PC-3 (cell line): ENCODE results near the gene EID3. TPM values are rescaled to one million over a fixed set of nuclear protein-coding genes. Genes with fewer than 3 reads are reported as not detected.
"Not testable (repeated sequence)": the region's sequence is repeated elsewhere in the genome, so short reads cannot be mapped to it uniquely, and the experiment has no call there.

Experiments
- ATAC-seq: fragments of 200-7000 bp; cut with Tn5 transposase; 2 replicates; pipeline ENCODE4 v1.9.1; 2020; ENCODE audit warnings: mild to moderate bottlenecking, moderate library complexity
- BruUV-seq: library from RNA; stranded (reverse); fragments of 400-500 nt; replicated peaks from 2 replicates; lab custom pipeline; 2021; lab: Mats Ljungman, UMichigan
- CTCF ChIA-PET: fragments of 300-600 bp; sonication (Branson Sonifier 250); formaldehyde crosslinking; loops from one replicate; lab custom pipeline; 2022; ENCODE audit warnings: antibody characterized with exemption; lab: Charles Lee
- POLR2A ChIA-PET: fragments of 300-600 bp; sonication (Branson Sonifier 250); formaldehyde crosslinking; loops from one replicate; lab custom pipeline; 2022; ENCODE audit warnings: antibody characterized with exemption; ENCODE audit not compliant: unreplicated experiment; lab: Charles Lee
- DNase-seq: peaks from one replicate; pipeline ENCODE4 v3.0.0-alpha.2; 2015
- H2AFZ ChIP-seq: fragments of 300-600 bp; sonication (generic); 2 replicates; pipeline ENCODE4 v1.6.0; 2016; ENCODE audit warnings: antibody characterized with exemption, low read length
- H3F3A ChIP-seq: fragments of 300-600 bp; sonication (generic); one replicate; pipeline ENCODE4 v1.6.0; 2017; ENCODE audit warnings: antibody characterized with exemption, low read length, control low read depth, mild to moderate bottlenecking; ENCODE audit not compliant: unreplicated experiment
- H3K27ac ChIP-seq: fragments of 300-600 bp; sonication (generic); 2 replicates; pipeline ENCODE4 v1.5.1; 2016; ENCODE audit warnings: mild to moderate bottlenecking, low read length
- H3K27me3 ChIP-seq: fragments of 300-600 bp; sonication (generic); 2 replicates; pipeline ENCODE4 v1.6.1; 2016; ENCODE audit warnings: low read length, mixed read lengths
- H3K36me3 ChIP-seq: fragments of 300-600 bp; sonication (generic); 2 replicates; pipeline ENCODE4 v1.6.1; 2016; ENCODE audit warnings: low read depth, mixed run types, low read length, mixed read lengths
- H3K4me1 ChIP-seq: fragments of 300-600 bp; sonication (generic); 2 replicates; pipeline ENCODE4 v1.5.1; 2016; ENCODE audit warnings: low read length; ENCODE audit not compliant: insufficient read depth
- H3K4me2 ChIP-seq: fragments of 300-600 bp; sonication (generic); 2 replicates; pipeline ENCODE4 v1.6.0; 2016; ENCODE audit warnings: low read length
- H3K4me3 ChIP-seq: fragments of 300-600 bp; sonication (generic); 2 replicates; pipeline ENCODE4 v1.5.1; 2016; ENCODE audit warnings: mild to moderate bottlenecking, low read length, mixed read lengths
- H3K79me2 ChIP-seq: fragments of 300-600 bp; sonication (generic); 2 replicates; pipeline ENCODE4 v1.6.1; 2017; ENCODE audit warnings: low read length, mixed read lengths
- H3K9ac ChIP-seq: fragments of 300-600 bp; sonication (generic); 2 replicates; pipeline ENCODE4 v1.6.0; 2016; ENCODE audit warnings: mild to moderate bottlenecking, low read length
- H3K9me2 ChIP-seq: fragments of 300-600 bp; sonication (generic); replicated peaks from 2 replicates; pipeline ENCODE4 v1.6.1; 2016; ENCODE audit warnings: mixed run types, low read length, mixed read lengths
- H3K9me3 ChIP-seq: fragments of 300-600 bp; sonication (generic); 2 replicates; pipeline ENCODE4 v1.6.1; 2016; ENCODE audit warnings: low read length, mixed read lengths
- H4K20me1 ChIP-seq: fragments of 300-600 bp; sonication (generic); 2 replicates; pipeline ENCODE4 v1.6.1; 2016; ENCODE audit warnings: low read length, mixed read lengths
- CTCF ChIP-seq: fragments of 300-600 bp; sonication (generic); conservative IDR thresholded peaks from 2 replicates; pipeline ENCODE4 v1.5.1; 2017; ENCODE audit warnings: antibody characterized with exemption, low read depth, mild to moderate bottlenecking, low read length
- EZH2 ChIP-seq: fragments of 300-600 bp; sonication (generic); IDR thresholded peaks from one replicate; pipeline ENCODE4 v1.6.1; 2017; ENCODE audit warnings: antibody characterized with exemption, mild to moderate bottlenecking, low read length; ENCODE audit not compliant: unreplicated experiment
- EZH2phosphoT487 ChIP-seq: fragments of 300-600 bp; sonication (generic); IDR thresholded peaks from 2 replicates; pipeline ENCODE4 v1.6.1; 2018; ENCODE audit warnings: mild to moderate bottlenecking, antibody characterized with exemption, low read length, borderline replicate concordance
- intact Hi-C: fragments of 100-400 bp; cut with micrococcal nuclease; formaldehyde crosslinking; loops from 2 replicates; pipeline ENCODE4 v1.9.0; 2023
- total RNA-seq: library from RNA; depleted of rRNA; stranded (reverse); fragments of >200 nt; gene quantifications from 2 replicates; pipeline ENCODE4 v1.2.3, GENCODE V29; 2014

Gene EID3
- total RNA-seq, 1 experiment from 2014 or later = 9.8 TPM

- Histone ChIP-seq H2AFZ (no peak overlapping the region), H3K9me2 (no peaks in the 10 kb centered on the region), H3K79me2 (peaks cover 20% of the 10 kb centered on the region), H3K4me2 (no peak overlapping the region), H3K36me3 (peaks cover 80% of the 10 kb centered on the region), H3F3A (peaks cover 27% of the 10 kb centered on the region), H3K9ac (no peak overlapping the region), H3K27me3 (no peaks in the 10 kb centered on the region), H3K4me3 (no peak overlapping the region), H3K9me3 (no peaks in the 10 kb centered on the region), H3K4me1 (no peaks in the 10 kb centered on the region), H3K27ac (no peak overlapping the region), H4K20me1 (peaks cover 29% of the 10 kb centered on the region)
- no peak for DNase-seq
- no peak for TF ChIP-seq EZH2
- no peak for TF ChIP-seq EZH2phosphoT487
- no peak for TF ChIP-seq CTCF
- no TSS peak for BruUV-seq
- intact Hi-C loops = no loop called here
- ChIA-PET POLR2A (interaction anchor here (0.7 kb wide), 1 partner anchor 110 kb away, joined by 3 read pairs; no protein-coding TSS in a partner anchor), CTCF (no interaction called here)
- peak; percentile 27 for ATAC-seq
Observed at GRCh38 chr12:104329707-104330532, 26.4 kb downstream of the EID3 start.

- H3K79me2 ChIP-seq = peaks cover 20% of the 10 kb centered on the region
- H3K36me3 ChIP-seq = peaks cover 79% of the 10 kb centered on the region
- no peak overlapping the region for H3K4me2 ChIP-seq
- H3K4me1 ChIP-seq = no peaks in the 10 kb centered on the region
- intact Hi-C loops = no loop called here
- POLR2A ChIA-PET = no interaction called here
- ATAC-seq (no peak), DNase-seq (no peak)
- CTCF ChIA-PET = no interaction called here
- H3K9ac ChIP-seq = no peak overlapping the region
- no peaks in the 10 kb centered on the region for H3K9me2 ChIP-seq
- no peaks in the 10 kb centered on the region for H3K9me3 ChIP-seq
- H2AFZ ChIP-seq = no peak overlapping the region
- H3K27me3 ChIP-seq = no peaks in the 10 kb centered on the region
- BruUV-seq = no TSS peak
- peaks cover 37% of the 10 kb centered on the region for H4K20me1 ChIP-seq
- no peak overlapping the region for H3K27ac ChIP-seq
- TF ChIP-seq CTCF (no peak), EZH2 (no peak), EZH2phosphoT487 (no peak)
- no peak overlapping the region for H3K4me3 ChIP-seq
- H3F3A ChIP-seq = peaks cover 27% of the 10 kb centered on the region
Observed at GRCh38 chr12:104331376-104331775, 27.8 kb downstream of the EID3 start.

- DNase-seq, BruUV-seq, H3K9me2 ChIP-seq, H3K9ac ChIP-seq, POLR2A ChIA-PET, ATAC-seq, H3K4me3 ChIP-seq, CTCF ChIA-PET, H3K27ac ChIP-seq, H2AFZ ChIP-seq, H3K4me1 ChIP-seq, H3K27me3 ChIP-seq, H3K9me3 ChIP-seq, H3K4me2 ChIP-seq, intact Hi-C loops: not testable (repeated sequence)
- Histone ChIP-seq H3K36me3 (peaks cover 79% of the 10 kb centered on the region), H3K79me2 (peaks cover 25% of the 10 kb centered on the region), H3F3A (peaks cover 20% of the 10 kb centered on the region), H4K20me1 (peaks cover 32% of the 10 kb centered on the region)
Observed at GRCh38 chr12:104332273-104332672, 28.7 kb downstream of the EID3 start.
